Suprapubic skin (tissue), 4 donors: Measurements from ENCODE around the gene COX10.

ENCODE experiments used
- EP300 ChIP-seq: sonication (generic); formaldehyde crosslinking; IDR thresholded peaks from one replicate; pipeline ENCODE4 v1.6.1; 2017; ENCODE audit warnings: antibody characterized with exemption
- POLR2A ChIP-seq, 2 donors: fragments of 450-650 bp; IDR thresholded peaks; one replicate each; pipeline ENCODE4 v1.6.1; 2017; ENCODE audit warnings: antibody characterized with exemption in 2 of 2, mild to moderate bottlenecking in 2 of 2, moderate library complexity in 2 of 2
- POLR2AphosphoS5 ChIP-seq, 3 donors: sonication (generic); formaldehyde crosslinking; IDR thresholded peaks; one replicate each; pipeline ENCODE4 v1.6.1; 2017; ENCODE audit warnings: antibody characterized with exemption in 3 of 3
- TF ChIP-seq, protein P1 (sequence below), 2 donors: fragments of 200-600 bp in 1 of 2; fragments of 450-650 bp in 1 of 2; sonication (generic) in 1 of 2; IDR thresholded peaks; one replicate each; pipeline ENCODE4 v1.5.1; 2016 to 2019; ENCODE audit warnings: antibody characterized with exemption in 2 of 2, mild to moderate bottlenecking in 1 of 2, moderate library complexity in 1 of 2

DNA sequence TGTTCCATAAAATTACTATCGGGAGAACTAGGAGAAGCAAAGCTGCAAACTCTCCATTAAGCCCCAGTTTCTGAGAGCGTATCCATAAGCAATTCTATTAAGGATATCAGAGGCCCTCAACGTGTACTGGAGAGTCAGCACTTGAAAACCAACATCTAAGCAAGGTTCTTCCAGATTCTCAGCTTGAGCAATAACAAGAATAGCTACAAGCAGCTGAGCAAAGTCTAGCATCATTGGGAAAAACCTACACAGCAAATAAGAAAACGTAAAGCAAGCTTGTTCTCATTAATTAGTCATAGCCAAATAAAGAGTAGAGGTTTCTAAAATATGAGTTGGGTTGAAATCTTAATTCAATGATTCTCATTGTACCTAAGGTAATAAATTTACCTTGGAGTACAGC, 26.9 kb upstream of the COX10 start:
- TF ChIP-seq, protein P1, sequence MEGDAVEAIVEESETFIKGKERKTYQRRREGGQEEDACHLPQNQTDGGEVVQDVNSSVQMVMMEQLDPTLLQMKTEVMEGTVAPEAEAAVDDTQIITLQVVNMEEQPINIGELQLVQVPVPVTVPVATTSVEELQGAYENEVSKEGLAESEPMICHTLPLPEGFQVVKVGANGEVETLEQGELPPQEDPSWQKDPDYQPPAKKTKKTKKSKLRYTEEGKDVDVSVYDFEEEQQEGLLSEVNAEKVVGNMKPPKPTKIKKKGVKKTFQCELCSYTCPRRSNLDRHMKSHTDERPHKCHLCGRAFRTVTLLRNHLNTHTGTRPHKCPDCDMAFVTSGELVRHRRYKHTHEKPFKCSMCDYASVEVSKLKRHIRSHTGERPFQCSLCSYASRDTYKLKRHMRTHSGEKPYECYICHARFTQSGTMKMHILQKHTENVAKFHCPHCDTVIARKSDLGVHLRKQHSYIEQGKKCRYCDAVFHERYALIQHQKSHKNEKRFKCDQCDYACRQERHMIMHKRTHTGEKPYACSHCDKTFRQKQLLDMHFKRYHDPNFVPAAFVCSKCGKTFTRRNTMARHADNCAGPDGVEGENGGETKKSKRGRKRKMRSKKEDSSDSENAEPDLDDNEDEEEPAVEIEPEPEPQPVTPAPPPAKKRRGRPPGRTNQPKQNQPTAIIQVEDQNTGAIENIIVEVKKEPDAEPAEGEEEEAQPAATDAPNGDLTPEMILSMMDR (IDR thresholded peaks at IDR 0.05), result no peak
- TF ChIP-seq POLR2AphosphoS5 (IDR thresholded peaks at IDR 0.05), result no peak
- no peak for TF ChIP-seq POLR2A (IDR thresholded peaks at IDR 0.05)
- no peak for TF ChIP-seq EP300
